Body of pancreas (tissue), 4 donors: ENCODE results near the gene IL3RA.

Source experiments
- POLR2A ChIP-seq, 3 donors: fragments of 450-650 bp; IDR thresholded peaks; one replicate each; pipeline ENCODE4 v1.6.1; 2016; ENCODE audit warnings: antibody characterized with exemption in 3 of 3, mild to moderate bottlenecking in 2 of 3
- TF ChIP-seq, protein P1 (sequence below), 7 experiments: fragments of 450-650 bp in 4 of 7; fragments of 200-600 bp in 3 of 7; sonication (generic) in 3 of 7; IDR thresholded peaks; one replicate each; pipeline ENCODE4 v1.5.1; 2016 to 2019; ENCODE audit warnings: antibody characterized with exemption in 7 of 7

DNA sequence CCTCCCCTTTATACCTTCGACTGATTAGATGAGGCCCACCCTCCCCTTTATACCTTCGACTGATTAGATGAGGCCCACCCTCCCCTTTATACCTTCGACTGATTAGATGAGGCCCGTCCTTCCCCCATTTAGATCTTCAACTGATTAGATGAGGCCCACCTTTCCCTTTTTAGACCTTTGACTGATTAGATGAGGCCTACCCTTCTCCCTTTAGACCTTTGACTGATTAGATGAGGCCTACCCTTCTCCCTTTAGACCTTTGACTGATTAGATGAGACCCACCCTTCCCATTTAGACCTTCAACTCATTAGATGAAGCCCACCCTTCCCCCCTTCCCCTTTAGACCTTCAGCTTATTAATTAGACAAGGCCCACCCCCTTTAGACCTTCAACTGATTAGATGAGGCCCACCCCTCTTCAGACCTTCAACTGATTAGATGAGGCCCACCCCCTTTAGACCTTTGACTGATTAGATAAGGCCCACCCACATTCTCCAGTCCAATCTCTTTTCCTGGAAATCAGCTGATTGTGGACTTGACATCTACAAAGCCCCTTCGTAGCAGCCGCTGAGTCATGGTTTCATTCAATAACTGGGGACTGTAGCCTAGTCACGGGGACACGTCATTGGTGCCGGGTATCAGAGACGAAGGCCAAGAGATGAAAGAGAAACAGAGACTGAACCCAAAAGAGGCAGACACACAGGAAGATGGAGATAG is 28.8 kb upstream of the IL3RA start:
- TF ChIP-seq, protein P1, sequence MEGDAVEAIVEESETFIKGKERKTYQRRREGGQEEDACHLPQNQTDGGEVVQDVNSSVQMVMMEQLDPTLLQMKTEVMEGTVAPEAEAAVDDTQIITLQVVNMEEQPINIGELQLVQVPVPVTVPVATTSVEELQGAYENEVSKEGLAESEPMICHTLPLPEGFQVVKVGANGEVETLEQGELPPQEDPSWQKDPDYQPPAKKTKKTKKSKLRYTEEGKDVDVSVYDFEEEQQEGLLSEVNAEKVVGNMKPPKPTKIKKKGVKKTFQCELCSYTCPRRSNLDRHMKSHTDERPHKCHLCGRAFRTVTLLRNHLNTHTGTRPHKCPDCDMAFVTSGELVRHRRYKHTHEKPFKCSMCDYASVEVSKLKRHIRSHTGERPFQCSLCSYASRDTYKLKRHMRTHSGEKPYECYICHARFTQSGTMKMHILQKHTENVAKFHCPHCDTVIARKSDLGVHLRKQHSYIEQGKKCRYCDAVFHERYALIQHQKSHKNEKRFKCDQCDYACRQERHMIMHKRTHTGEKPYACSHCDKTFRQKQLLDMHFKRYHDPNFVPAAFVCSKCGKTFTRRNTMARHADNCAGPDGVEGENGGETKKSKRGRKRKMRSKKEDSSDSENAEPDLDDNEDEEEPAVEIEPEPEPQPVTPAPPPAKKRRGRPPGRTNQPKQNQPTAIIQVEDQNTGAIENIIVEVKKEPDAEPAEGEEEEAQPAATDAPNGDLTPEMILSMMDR (IDR thresholded peaks at IDR 0.05): no peak
- no peak for TF ChIP-seq POLR2A (IDR thresholded peaks at IDR 0.05)
